ENCODE data around the gene DNAJB5. TPM values are rescaled to one million over a fixed set of nuclear protein-coding genes. Genes with fewer than 3 reads are reported as not detected.

Gene DNAJB5
- polyA plus RNA-seq, 1 donor from 2014 or later, result 99.1 TPM

- TF ChIP-seq EZH2 (IDR thresholded peaks at IDR 0.05; ENCODE audit: borderline replicate concordance, insufficient read depth, low read length, poor library complexity, severe bottlenecking) (no peak), MXI1 (conservative IDR thresholded peaks at IDR 0.05; ENCODE audit: poor library complexity, severe bottlenecking) (no peak)
Observed at GRCh38 chr9:34992376-34992951, 2.9 kb downstream of the DNAJB5 start (continued).

GRCh38 chr9:34993502-34994259, 4.1 kb downstream of the DNAJB5 start:
- Histone ChIP-seq H3F3A (ENCODE audit: insufficient read depth, low read length, poor library complexity, severe bottlenecking) (no peaks in the 10 kb centered on the region), H3K9ac (ENCODE audit: low read length) (peak overlapping the region; percentile 100), H3K9me2 (ENCODE audit: insufficient read depth, low read length) (no peaks in the 10 kb centered on the region), H3K79me2 (replicated peaks; ENCODE audit: insufficient read depth, low read length) (peaks cover 45% of the 10 kb centered on the region), H3K4me3 (ENCODE audit: low read length) (peak overlapping the region; percentile 93), H3K27me3 (ENCODE audit: insufficient read depth, low read depth, low read length) (no peaks in the 10 kb centered on the region), H3K9me3 (ENCODE audit: low read length) (no peaks in the 10 kb centered on the region), H2AFZ (ENCODE audit: low read depth, low read length) (no peak overlapping the region), H3K4me2 (ENCODE audit: low read length) (peak overlapping the region; percentile 89), H3K27ac (ENCODE audit: low read length) (peak overlapping the region; percentile 99), H3K36me3 (ENCODE audit: insufficient read depth, low read length) (peaks cover 17% of the 10 kb centered on the region), H4K20me1 (ENCODE audit: insufficient read depth) (no peaks in the 10 kb centered on the region)
- peak; percentile 6 for TF ChIP-seq POLR2AphosphoS5 (IDR thresholded peaks at IDR 0.05)
- no peak for TF ChIP-seq RAD21 (conservative IDR thresholded peaks at IDR 0.05)

GRCh38 chr9:34994260-34994899, 4.8 kb downstream of the DNAJB5 start:
- Histone ChIP-seq H3K9ac (ENCODE audit: low read length) (peak overlapping the region; percentile 100), H3K27ac (ENCODE audit: low read length) (peak overlapping the region; percentile 99), H4K20me1 (ENCODE audit: insufficient read depth) (no peaks in the 10 kb centered on the region), H3K9me2 (ENCODE audit: insufficient read depth, low read length) (no peaks in the 10 kb centered on the region), H3K27me3 (ENCODE audit: insufficient read depth, low read depth, low read length) (no peaks in the 10 kb centered on the region), H3K4me3 (ENCODE audit: low read length) (peak overlapping the region; percentile 93), H3K4me2 (ENCODE audit: low read length) (peak overlapping the region; percentile 89), H3K9me3 (ENCODE audit: low read length) (no peaks in the 10 kb centered on the region), H3K36me3 (ENCODE audit: insufficient read depth, low read length) (peaks cover 17% of the 10 kb centered on the region), H2AFZ (ENCODE audit: low read depth, low read length) (peak overlapping the region; percentile 62), H3K79me2 (replicated peaks; ENCODE audit: insufficient read depth, low read length) (peaks cover 45% of the 10 kb centered on the region), H3F3A (ENCODE audit: insufficient read depth, low read length, poor library complexity, severe bottlenecking) (no peaks in the 10 kb centered on the region)
- TF ChIP-seq EZH2 (IDR thresholded peaks at IDR 0.05; ENCODE audit: borderline replicate concordance, insufficient read depth, low read length, poor library complexity, severe bottlenecking) (no peak), SMC3 (conservative IDR thresholded peaks at IDR 0.05; ENCODE audit: poor library complexity) (peak; percentile 90), RAD21 (conservative IDR thresholded peaks at IDR 0.05) (peak; percentile 81), TAF1 (IDR thresholded peaks at IDR 0.05; ENCODE audit: low read depth) (peak; percentile 94), EP300 (conservative IDR thresholded peaks at IDR 0.05; ENCODE audit: poor library complexity, severe bottlenecking) (no peak), MXI1 (conservative IDR thresholded peaks at IDR 0.05; ENCODE audit: poor library complexity, severe bottlenecking) (peak; percentile 45), REST (IDR thresholded peaks at IDR 0.05; ENCODE audit: borderline replicate concordance) (peak; percentile 96), POLR2AphosphoS5 (IDR thresholded peaks at IDR 0.05) (peak; percentile 47), CTCF (IDR thresholded peaks at IDR 0.05; ENCODE audit: poor library complexity, severe bottlenecking) (peak; percentile 90)

All from neural cell (in vitro differentiated cells).